Cardiac atrium fibroblast (primary cell): ENCODE measurements around the gene EIF1AY. TPM values are rescaled to one million over a fixed set of nuclear protein-coding genes. Genes with fewer than 3 reads are reported as not detected.

Experiments
- total RNA-seq: library from RNA; depleted of rRNA; stranded (reverse); fragments of >200 nt; gene quantifications from 2 replicates; pipeline ENCODE4 v1.2.3, GENCODE V29; 2015

Gene EIF1AY
- 9.0 and 10.5 TPM in 2 replicates for total RNA-seq

DNA sequence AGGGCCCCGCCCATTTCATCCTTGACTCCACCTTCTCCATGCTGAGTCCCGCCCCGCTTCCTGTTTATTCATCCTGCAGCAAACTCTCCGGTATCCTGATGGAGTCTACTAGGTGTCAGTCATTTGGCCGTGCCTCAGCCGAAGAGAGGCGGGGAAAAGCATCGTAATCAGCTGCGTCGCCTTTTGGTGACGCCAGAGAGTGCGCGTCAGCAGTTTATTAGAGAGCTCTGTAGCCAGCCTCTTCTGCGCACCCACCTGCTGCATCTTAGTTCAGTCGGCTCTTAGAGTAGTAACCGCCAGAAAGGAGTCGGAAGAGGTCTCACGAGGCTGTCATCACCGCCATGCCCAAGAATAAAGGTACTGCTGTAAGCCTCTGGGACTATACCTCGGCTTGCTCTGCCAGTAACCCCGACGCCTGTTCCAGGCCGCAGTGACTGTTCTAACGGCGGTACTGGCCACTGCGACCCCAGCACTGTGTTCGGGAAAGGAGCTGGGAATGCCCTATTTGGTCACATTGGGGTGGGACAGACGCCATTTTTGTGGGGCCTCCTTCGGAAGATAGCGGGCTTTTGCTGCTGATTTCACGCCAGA, at the start of gene EIF1AY:
TSS of gene EIF1AY (plus strand) at position 246 of the 591 bp plus-strand sequence. CDS start at position 342, 96 bp downstream.

Other genes starting within 250 kb of the EIF1AY start
- not detected in 2 replicates for gene RPS4Y2, start 180.3 kb downstream of the EIF1AY start, total RNA-seq